Stimulated activated CD8-positive, alpha-beta memory T cell treated with anti-CD3 and anti-CD28 coated beads, Interleukin-4, amount 100 ng/mL, for 48 hours (primary cell): ENCODE results near the gene HBB.

Experiments used
- DNase-seq: peaks from one replicate; pipeline ENCODE4 v3.0.0-alpha.2; 2020

The HBB gene

DNA sequence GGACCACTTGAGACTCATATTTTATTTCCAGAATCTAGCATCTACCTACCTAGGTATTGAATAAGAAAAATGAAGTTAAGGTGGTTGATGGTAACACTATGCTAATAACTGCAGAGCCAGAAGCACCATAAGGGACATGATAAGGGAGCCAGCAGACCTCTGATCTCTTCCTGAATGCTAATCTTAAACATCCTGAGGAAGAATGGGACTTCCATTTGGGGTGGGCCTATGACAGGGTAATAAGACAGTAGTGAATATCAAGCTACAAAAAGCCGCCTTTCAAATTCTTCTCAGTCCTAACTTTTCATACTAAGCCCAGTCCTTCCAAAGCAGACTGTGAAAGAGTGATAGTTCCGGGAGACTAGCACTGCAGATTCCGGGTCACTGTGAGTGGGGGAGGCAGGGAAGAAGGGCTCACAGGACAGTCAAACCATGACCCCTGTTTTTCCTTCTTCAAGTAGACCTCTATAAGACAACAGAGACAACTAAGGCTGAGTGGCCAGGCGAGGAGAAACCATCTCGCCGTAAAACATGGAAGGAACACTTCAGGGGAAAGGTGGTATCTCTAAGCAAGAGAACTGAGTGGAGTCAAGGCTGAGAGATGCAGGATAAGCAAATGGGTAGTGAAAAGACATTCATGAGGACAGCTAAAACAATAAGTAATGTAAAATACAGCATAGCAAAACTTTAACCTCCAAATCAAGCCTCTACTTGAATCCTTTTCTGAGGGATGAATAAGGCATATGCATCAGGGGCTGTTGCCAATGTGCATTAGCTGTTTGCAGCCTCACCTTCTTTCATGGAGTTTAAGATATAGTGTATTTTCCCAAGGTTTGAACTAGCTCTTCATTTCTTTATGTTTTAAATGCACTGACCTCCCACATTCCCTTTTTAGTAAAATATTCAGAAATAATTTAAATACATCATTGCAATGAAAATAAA, 2.1 kb downstream of the HBB start:
- DNase-seq, result no peak

DNA sequence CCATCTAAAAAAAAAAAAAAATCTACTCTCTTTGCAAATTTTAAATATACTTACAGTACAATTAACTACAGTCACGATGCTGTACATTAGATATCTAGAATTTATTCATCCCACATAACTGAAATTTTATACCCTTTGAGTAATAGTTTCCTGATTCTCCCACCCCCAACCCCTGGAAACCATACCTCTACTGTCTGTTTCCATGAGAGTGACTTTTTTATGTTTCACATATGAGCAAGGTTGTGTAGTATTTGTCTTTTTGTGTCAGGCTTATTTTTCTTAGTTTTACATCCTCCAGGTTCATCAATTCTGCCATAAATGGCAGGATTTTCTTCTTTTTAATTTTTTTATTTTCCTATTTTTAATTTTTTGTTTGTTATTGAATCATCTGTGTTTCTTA, 3.2 kb downstream of the HBB start:
- DNase-seq, result no peak

DNA sequence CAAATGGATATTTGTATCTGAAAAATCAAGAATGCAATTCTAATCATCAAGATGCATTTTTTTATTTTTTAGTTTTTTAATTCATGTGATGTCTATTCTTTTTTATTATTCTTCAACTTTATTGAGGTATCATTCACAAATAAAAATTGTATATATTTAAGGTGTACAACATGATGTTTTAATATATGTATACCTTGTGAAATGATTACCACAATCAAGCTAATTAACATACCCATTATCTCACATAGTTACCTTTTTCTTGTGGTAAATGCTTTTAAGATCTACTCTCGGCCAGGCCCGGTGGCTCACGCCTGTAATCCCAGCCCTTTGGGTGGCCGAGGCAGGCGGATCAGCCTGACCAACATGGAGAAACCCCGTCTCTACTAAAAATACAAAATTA, 3.7 kb downstream of the HBB start:
- DNase-seq, result no peak

DNA sequence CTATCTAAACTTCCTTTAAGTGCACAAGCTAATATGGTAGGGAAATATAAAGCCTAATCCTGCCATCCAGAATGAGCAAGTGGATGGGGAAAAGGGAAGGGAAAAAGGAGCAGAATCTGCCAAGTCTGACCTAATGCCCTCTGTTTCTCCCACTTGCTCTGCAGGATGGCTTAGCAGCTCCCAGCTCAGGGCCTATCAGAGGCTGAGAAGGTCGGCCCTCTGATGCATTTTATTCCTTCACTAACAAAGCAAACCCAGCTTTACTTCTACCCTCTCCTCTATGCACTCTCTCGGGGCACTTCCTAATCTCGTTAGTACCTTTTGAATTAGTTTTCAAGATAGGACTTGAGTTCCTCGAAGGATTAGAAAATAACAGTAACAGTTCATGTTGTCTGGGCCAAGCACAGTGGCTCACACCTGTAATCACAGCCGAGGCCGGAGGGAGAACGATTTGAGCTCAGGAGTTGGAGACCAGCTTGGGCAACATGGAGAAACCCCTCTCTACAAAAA, 16.4 kb downstream of the HBB start:
- no peak for DNase-seq

DNA sequence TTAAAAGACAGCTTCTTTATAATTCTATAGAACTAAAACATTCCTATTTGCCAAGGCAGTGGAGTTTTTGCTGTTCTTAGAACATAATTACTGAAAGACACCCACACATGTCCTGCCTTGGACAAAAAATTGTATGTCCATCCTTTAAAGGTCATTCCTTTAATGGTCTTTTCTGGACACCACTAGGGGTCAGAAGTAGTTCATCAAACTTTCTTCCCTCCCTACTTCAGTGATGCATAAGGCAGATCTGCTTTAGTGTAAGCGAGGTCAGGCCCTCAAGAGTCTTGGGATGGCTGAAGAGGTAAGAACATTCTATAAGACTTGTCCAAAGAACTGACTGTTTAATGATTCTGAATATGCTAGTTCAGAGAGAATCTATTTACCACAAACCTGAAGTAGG, 22.1 kb downstream of the HBB start:
- DNase-seq, result no peak

DNA sequence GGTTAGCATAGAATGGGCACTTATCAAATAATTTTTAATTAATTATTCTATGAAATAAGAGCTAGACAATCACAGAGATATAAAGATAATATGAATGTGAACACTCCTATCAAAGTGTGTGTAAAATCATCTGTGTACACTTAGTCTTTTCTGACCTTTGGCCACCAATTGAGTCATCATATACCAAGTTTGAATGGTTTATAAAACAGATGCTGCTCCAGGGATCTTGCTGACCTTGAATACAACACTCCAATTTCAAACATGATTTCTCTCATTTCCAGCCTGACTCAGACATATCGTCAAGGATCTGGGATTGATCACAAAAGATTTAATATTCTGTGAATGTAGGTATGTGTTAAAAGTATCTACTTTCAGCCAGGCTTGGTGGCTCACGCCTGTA, 23.5 kb downstream of the HBB start:
- DNase-seq, result no peak

DNA sequence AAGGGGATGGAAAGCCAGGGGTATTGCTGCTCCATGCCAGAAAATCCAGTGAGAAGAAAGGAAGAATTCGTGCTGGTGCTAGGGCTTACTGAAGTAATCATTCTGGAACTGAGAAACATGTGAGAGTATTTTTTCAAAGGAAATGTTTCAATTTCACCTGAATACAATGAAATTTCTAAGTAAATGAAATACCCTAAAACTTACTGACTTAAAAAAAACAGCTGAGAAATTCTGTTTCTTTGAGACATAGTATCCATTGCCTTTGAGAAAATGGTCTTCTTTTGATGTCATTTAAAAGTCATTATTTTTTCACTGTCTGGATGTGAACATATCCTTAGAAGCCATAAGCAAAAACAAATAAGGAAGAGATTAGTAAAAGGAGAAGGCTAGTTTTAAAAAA, 26.3 kb downstream of the HBB start, which contains the start of gene OR51V1:
OR51V1 (minus strand) TSS at position 101 of the 400 bp plus-strand sequence; CDS start at position 101, 0 bp downstream.
- DNase-seq, result no peak

DNA sequence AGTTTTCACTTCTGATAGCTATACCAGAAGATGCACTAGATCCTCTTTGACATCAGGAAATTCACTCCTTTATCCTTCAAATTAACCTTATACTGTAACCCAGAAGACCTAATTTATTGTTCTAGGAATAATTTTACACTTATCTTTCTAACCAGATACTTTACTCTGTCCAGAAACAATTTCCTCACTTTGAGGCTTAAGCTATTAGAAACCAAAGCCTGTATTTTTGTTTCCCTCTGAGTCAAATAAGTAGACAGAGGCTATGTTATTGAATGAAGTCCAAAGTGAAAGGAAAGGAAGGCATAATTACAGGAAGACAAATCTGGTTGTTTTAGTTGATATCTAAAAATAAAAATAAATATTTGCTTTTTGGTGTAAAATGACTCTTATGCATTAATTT, 28.6 kb downstream of the HBB start:
- DNase-seq, result no peak

DNA sequence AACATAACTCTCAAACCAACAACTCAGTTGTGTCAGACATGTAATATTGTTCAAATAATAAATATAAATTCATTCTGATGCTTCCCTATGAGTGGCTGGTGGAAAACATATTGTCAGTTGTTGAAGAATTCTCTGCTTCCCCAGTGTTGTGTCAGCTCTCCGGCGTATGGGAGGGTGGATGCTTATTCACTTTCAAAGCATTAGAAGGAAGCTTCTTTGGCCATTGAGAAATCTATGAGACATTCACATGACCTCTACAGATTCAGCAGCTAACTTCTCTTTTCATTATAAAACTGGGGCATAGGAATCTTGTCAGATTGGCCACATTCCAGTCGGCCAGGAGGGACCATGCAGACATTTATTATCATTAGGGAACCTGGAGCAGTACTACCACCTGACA, 29.3 kb downstream of the HBB start:
- DNase-seq, result no peak

DNA sequence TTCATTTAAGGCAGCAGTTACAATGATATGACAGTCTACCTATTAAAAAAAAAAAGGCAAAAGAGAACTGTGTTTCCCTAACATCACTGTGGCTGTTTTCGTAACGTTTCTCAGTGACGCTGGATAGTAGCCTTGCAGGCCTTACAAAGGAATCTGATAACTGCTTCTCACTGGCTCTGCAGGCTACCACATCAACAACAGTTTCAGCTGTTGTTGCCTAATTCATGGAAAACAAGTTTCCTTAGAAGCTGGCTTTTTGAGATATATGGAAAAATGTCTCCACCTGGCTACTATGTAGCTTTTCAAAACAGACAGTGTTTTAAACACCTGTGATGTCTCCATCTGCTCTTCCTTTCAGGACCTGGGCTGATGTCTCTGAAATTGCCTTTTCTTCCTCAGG, 30.1 kb downstream of the HBB start:
- no peak for DNase-seq

DNA sequence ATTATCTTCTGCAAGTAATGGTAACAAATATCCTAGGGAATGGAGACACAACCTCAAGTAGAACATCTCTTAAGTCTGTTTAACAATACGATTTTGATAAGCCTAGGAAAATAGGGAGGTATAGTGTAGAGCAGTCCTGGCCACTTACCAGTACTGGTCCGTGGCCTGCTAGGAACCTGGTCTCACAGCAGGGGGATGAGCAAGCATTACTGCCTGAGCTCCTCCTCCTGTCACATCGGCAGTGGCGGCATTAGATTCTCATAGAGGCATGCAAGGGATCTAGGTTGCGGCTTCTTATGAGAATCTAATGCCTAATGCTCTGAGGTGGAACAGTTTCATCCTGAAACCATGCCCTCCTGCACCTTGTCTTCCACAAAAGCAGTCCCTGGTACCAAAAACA, 30.8 kb downstream of the HBB start:
- no peak for DNase-seq

DNA sequence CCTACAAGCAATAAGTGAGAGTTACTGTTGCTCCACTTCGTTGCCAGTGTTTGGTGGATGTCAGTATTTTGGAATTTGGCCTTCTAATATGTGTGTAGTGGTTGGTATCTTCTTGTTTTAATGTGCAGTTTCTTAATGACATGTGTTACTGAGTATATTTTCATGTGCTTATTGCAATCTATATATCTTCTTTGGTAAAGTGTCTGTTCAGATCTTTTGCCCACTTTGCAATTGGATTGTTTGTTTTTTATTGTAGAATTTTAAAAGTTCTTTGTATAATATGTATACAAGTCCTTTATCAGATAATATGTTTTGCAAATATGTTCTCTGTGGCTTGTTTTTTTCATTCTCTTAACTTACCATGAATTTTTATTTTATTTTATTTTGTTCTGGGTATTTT, 34.1 kb downstream of the HBB start:
- no peak for DNase-seq

DNA sequence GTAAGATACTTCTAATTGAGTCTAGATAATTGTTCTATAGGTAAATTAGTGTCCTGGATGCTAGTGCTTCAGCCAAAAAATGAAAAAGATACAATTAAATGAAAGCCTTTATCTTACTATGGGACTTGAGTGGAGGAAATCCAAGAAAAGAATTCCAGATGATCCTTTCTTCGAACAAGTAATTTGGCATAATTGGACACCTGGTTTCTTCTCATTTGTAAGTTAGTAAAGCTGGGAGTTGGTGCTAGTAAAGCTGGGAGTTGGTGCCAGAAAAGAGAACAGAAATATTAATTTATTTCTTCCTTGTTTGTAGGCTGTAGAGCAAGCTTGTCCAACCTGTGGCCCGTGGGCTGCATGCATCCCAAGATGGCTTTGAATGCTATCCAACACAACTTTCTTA, 38.7 kb downstream of the HBB start:
- no peak for DNase-seq

DNA sequence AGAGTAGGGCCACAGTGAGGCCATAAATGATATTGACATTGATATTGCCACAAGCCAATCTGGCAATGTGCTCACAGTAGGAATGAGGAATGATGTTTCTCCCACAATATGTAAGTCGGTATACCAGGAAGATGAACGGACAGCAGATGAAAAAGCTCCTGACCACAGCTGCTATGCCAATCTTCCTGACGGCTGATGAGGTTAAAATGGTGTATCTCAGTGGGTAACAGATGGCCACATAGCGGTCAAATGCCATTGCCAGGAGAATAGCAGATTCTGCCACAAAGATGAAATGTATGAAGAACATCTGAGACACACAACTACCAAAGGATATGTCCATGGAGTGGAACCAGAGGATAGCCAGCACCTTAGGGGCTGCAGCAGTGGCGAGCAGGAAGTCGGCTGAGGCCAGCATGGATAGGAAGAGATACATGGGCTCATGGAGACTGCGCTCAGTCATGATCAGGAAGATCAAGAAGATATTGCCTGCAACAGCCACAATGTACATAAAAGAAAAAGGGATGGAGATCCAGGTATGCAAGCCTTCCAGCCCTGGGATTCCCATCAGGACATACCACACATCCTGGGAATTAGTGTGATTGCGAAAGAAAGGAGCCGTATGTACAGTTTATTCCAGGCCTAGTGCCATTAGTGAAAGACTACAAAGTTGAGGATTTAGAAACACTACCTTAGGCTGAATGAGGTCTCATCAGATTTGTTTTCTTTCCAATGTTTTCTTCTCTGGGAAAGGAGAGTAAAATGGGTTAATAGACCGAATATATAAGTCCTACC, 48.6 kb downstream of the HBB start:
- no peak for DNase-seq
